Cardiac muscle cell (in vitro differentiated cells and primary cell): ENCODE results near the gene CKAP2L. TPM values are rescaled to one million over a fixed set of nuclear protein-coding genes. Genes with fewer than 3 reads are reported as not detected.

ENCODE experiments used
- DNase-seq, 2 donors: peaks; one replicate each; pipeline versions ENCODE4 v3.0.0 to v3.0.0-alpha.2; 2010 to 2017; ENCODE audit warnings: low read depth in 1 of 2, low spot score in 1 of 2
- H3K27ac ChIP-seq: fragments of 200-600 bp; sonication (generic); 2 replicates; pipeline ENCODE4 v1.5.1; 2016
- H3K27me3 ChIP-seq: fragments of 200-600 bp; sonication (generic); 2 replicates; pipeline ENCODE4 v1.6.0; 2016; ENCODE audit warnings: control low read depth
- H3K36me3 ChIP-seq: fragments of 200-600 bp; sonication (generic); 2 replicates; pipeline ENCODE4 v1.5.1; 2016; ENCODE audit warnings: control low read depth
- H3K4me1 ChIP-seq: fragments of 200-600 bp; sonication (generic); 2 replicates; pipeline ENCODE4 v1.8.1; 2017; ENCODE audit warnings: low read depth, mild to moderate bottlenecking, mixed run types
- H3K4me3 ChIP-seq: fragments of 200-600 bp; sonication (generic); 2 replicates; pipeline ENCODE4 v1.5.1; 2016; ENCODE audit warnings: mild to moderate bottlenecking
- H3K9me3 ChIP-seq: fragments of 200-600 bp; sonication (generic); 2 replicates; pipeline ENCODE4 v1.5.1; 2017; ENCODE audit warnings: low read depth, mild to moderate bottlenecking, control low read depth
- CTCF ChIP-seq: IDR thresholded peaks from 2 replicates; pipeline ENCODE4 v1.5.1; 2012; ENCODE audit warnings: low read depth, mild to moderate bottlenecking, low read length
- polyA plus RNA-seq: library from polyadenylated mRNA; unstranded; fragments of >200 nt; fragmentation: Nextera tagmentation; extraction: Ambion mirVana; gene quantifications from 2 replicates; pipeline ENCODE4 v1.2.1, GENCODE V29; 2016
- total RNA-seq: library from RNA; depleted of rRNA; stranded (reverse); fragments of >200 nt; gene quantifications from 2 replicates; pipeline ENCODE4 v1.2.3, GENCODE V29; 2016

The CKAP2L gene
- total and polyA plus RNA-seq, 2 experiments from 2014 or later: 4.0 to 13.7 TPM

- no peaks in the 10 kb centered on the region for H3K9me3 ChIP-seq
- TF ChIP-seq CTCF: no peak
- H3K27ac ChIP-seq: no peak within 1 kb of the TSS
- H3K4me3 ChIP-seq: no peak within 1 kb of the TSS
- no peaks in the 10 kb centered on the region for H3K27me3 ChIP-seq
- no peaks in the 10 kb centered on the region for H3K4me1 ChIP-seq
- no peaks in the 10 kb centered on the region for H3K36me3 ChIP-seq
- peak in 1 of 2 donors; percentile 71 for DNase-seq
Measured at GRCh38 chr2:112784199-112785189, 20.1 kb upstream of the CKAP2L start, which contains the start of gene IL1A. IL1A (minus strand) TSS chr2:112784493; CDS start chr2:112783770, 723 bp downstream.

- Histone ChIP-seq H3K9me3 (no peaks in the 10 kb centered on the region), H3K36me3 (no peaks in the 10 kb centered on the region), H3K4me3 (no peak overlapping the region), H3K4me1 (no peaks in the 10 kb centered on the region), H3K27me3 (no peaks in the 10 kb centered on the region), H3K27ac (no peak overlapping the region)
- DNase-seq: no peak
- TF ChIP-seq CTCF: no peak
Measured at GRCh38 chr2:112783187-112783714, 18.8 kb upstream of the CKAP2L start.

GRCh38 chr2:112782234-112782799, 17.9 kb upstream of the CKAP2L start:
- no peaks in the 10 kb centered on the region for H3K9me3 ChIP-seq
- H3K27me3 ChIP-seq: no peaks in the 10 kb centered on the region
- no peak for DNase-seq
- H3K4me3 ChIP-seq: no peak overlapping the region
- H3K27ac ChIP-seq: no peak overlapping the region
- no peak for TF ChIP-seq CTCF
- no peaks in the 10 kb centered on the region for H3K4me1 ChIP-seq
- H3K36me3 ChIP-seq: no peaks in the 10 kb centered on the region

GRCh38 chr2:112779598-112779997, 15.2 kb upstream of the CKAP2L start:
- Histone ChIP-seq H3K27me3 (no peaks in the 10 kb centered on the region), H3K4me3 (no peak overlapping the region), H3K9me3 (no peaks in the 10 kb centered on the region), H3K4me1 (no peaks in the 10 kb centered on the region), H3K27ac (no peak overlapping the region), H3K36me3 (no peaks in the 10 kb centered on the region)
- no peak for DNase-seq
- TF ChIP-seq CTCF: no peak

- DNase-seq: no peak
- H3K27ac ChIP-seq: no peak overlapping the region
- TF ChIP-seq CTCF: no peak
- H3K4me1 ChIP-seq: no peaks in the 10 kb centered on the region
- no peaks in the 10 kb centered on the region for H3K36me3 ChIP-seq
- H3K9me3 ChIP-seq: no peaks in the 10 kb centered on the region
- no peak overlapping the region for H3K4me3 ChIP-seq
- no peaks in the 10 kb centered on the region for H3K27me3 ChIP-seq
Measured at GRCh38 chr2:112777036-112777435, 12.6 kb upstream of the CKAP2L start.
